ENCODE data around the gene YBX1.

YBX1 gene

GRCh38 chr1:42745851-42746250, 63.6 kb downstream of the YBX1 start:
- TF ChIP-seq CTCF (IDR thresholded peaks at IDR 0.05; ENCODE audit: low read length), result no peak
- no peak for TF ChIP-seq EZH2 (optimal IDR thresholded peaks at IDR 0.05; ENCODE audit: low read depth, low read length)
- TF ChIP-seq EZH2phosphoT487 (IDR thresholded peaks at IDR 0.05; ENCODE audit: low read length), result no peak
- H3F3A ChIP-seq (ENCODE audit: insufficient read depth, low read length), result no peaks in the 10 kb centered on the region
- no peaks in the 10 kb centered on the region for H3K79me2 ChIP-seq (ENCODE audit: low read length)
- H3K36me3 ChIP-seq (replicated peaks; ENCODE audit: insufficient read depth, low read length), result no peaks in the 10 kb centered on the region
- no peak for DNase-seq
- no peak overlapping the region for H3K27ac ChIP-seq (ENCODE audit: low read length)
- H3K4me3 ChIP-seq (ENCODE audit: low read length), result no peak overlapping the region
- no peak overlapping the region for H3K4me2 ChIP-seq (ENCODE audit: low read depth, low read length)
- no peaks in the 10 kb centered on the region for H3K9me2 ChIP-seq (replicated peaks; ENCODE audit: insufficient read depth, low read length)
- no peaks in the 10 kb centered on the region for H4K20me1 ChIP-seq (ENCODE audit: insufficient read depth, low read length)
- no peak overlapping the region for H2AFZ ChIP-seq (ENCODE audit: low read length)
- no peaks in the 10 kb centered on the region for H3K4me1 ChIP-seq (ENCODE audit: low read length)
- H3K27me3 ChIP-seq (replicated peaks; ENCODE audit: insufficient read depth, low read length), result no peaks in the 10 kb centered on the region
- H3K9ac ChIP-seq (ENCODE audit: low read length), result no peak overlapping the region
- no peaks in the 10 kb centered on the region for H3K9me3 ChIP-seq (replicated peaks; ENCODE audit: insufficient read depth, low read length)

GRCh38 chr1:42746436-42747105, 64.4 kb downstream of the YBX1 start:
- Histone ChIP-seq H3K27ac (ENCODE audit: low read length) (no peak overlapping the region), H3K9me2 (replicated peaks; ENCODE audit: insufficient read depth, low read length) (no peaks in the 10 kb centered on the region), H3K4me3 (ENCODE audit: low read length) (no peak overlapping the region), H3F3A (ENCODE audit: insufficient read depth, low read length) (no peaks in the 10 kb centered on the region), H2AFZ (ENCODE audit: low read length) (no peak overlapping the region), H3K9me3 (replicated peaks; ENCODE audit: insufficient read depth, low read length) (no peaks in the 10 kb centered on the region), H4K20me1 (ENCODE audit: insufficient read depth, low read length) (no peaks in the 10 kb centered on the region), H3K79me2 (ENCODE audit: low read length) (no peaks in the 10 kb centered on the region), H3K36me3 (replicated peaks; ENCODE audit: insufficient read depth, low read length) (no peaks in the 10 kb centered on the region), H3K4me1 (ENCODE audit: low read length) (no peaks in the 10 kb centered on the region), H3K9ac (ENCODE audit: low read length) (no peak overlapping the region), H3K4me2 (ENCODE audit: low read depth, low read length) (no peak overlapping the region), H3K27me3 (replicated peaks; ENCODE audit: insufficient read depth, low read length) (no peaks in the 10 kb centered on the region)
- DNase-seq, result no peak
- TF ChIP-seq EZH2 (optimal IDR thresholded peaks at IDR 0.05; ENCODE audit: low read depth, low read length) (no peak), EZH2phosphoT487 (IDR thresholded peaks at IDR 0.05; ENCODE audit: low read length) (no peak), CTCF (IDR thresholded peaks at IDR 0.05; ENCODE audit: low read length) (no peak)

GRCh38 chr1:42747125-42747524, 64.9 kb downstream of the YBX1 start:
- no peak overlapping the region for H2AFZ ChIP-seq (ENCODE audit: low read length)
- TF ChIP-seq CTCF (IDR thresholded peaks at IDR 0.05; ENCODE audit: low read length), result peak; percentile 57
- no peak for TF ChIP-seq EZH2 (optimal IDR thresholded peaks at IDR 0.05; ENCODE audit: low read depth, low read length)
- DNase-seq, result no peak
- no peaks in the 10 kb centered on the region for H3K79me2 ChIP-seq (ENCODE audit: low read length)
- H3K9me3 ChIP-seq (replicated peaks; ENCODE audit: insufficient read depth, low read length), result no peaks in the 10 kb centered on the region
- H3K4me1 ChIP-seq (ENCODE audit: low read length), result no peaks in the 10 kb centered on the region
- H3F3A ChIP-seq (ENCODE audit: insufficient read depth, low read length), result no peaks in the 10 kb centered on the region
- no peak overlapping the region for H3K27ac ChIP-seq (ENCODE audit: low read length)
- H3K4me3 ChIP-seq (ENCODE audit: low read length), result no peak overlapping the region
- H3K4me2 ChIP-seq (ENCODE audit: low read depth, low read length), result no peak overlapping the region
- no peaks in the 10 kb centered on the region for H4K20me1 ChIP-seq (ENCODE audit: insufficient read depth, low read length)
- no peak overlapping the region for H3K9ac ChIP-seq (ENCODE audit: low read length)
- H3K27me3 ChIP-seq (replicated peaks; ENCODE audit: insufficient read depth, low read length), result no peaks in the 10 kb centered on the region
- no peaks in the 10 kb centered on the region for H3K9me2 ChIP-seq (replicated peaks; ENCODE audit: insufficient read depth, low read length)
- H3K36me3 ChIP-seq (replicated peaks; ENCODE audit: insufficient read depth, low read length), result no peaks in the 10 kb centered on the region

All from MM.1S (cell line).